HG03469 (cell line): ENCODE measurements around the gene SUZ12.
A peak's percentile ranks its signal among the peaks of the same experiment; 100 is the strongest.
"Not testable (repeated sequence)": the region's sequence is repeated elsewhere in the genome, so short reads cannot be mapped to it uniquely, and the experiment has no call there.

ENCODE experiments used
- ATAC-seq: cut with Tn5 transposase; IDR thresholded peaks from one replicate; pipeline ENCODE4 v1.9.1; 2021; ENCODE audit warnings: mild to moderate bottlenecking, moderate library complexity, moderate number of reproducible peaks; ENCODE audit not compliant: unreplicated experiment

Gene SUZ12

GRCh38 chr17:31936615-31937609, at the start of gene SUZ12:
SUZ12 (plus strand) TSS chr17:31937007; CDS start chr17:31937247, 240 bp downstream.
- ATAC-seq: peak; percentile 86

DNA sequence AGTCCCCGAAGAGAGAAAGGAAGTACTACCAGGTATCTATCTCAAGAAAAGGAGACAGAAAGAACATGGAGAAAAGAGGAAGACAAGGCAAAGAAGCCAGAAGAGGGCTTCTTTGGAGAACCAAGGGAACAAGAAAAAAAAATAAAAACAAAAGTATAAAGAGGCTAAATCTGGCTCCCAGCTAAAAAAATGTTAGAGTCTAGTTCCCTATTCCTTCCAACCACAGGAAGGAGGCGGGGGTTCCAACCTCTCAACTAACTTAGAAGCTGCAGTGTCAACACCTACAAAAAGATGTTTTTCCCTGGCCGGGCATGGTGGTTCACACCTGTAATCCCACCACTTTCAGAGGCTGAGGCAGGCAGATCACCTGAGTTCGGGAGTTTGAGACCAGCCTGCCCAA, 48.7 kb upstream of the SUZ12 start:
- ATAC-seq: no peak

GRCh38 chr17:31900877-31901276, 35.9 kb upstream of the SUZ12 start:
- ATAC-seq: no peak

DNA sequence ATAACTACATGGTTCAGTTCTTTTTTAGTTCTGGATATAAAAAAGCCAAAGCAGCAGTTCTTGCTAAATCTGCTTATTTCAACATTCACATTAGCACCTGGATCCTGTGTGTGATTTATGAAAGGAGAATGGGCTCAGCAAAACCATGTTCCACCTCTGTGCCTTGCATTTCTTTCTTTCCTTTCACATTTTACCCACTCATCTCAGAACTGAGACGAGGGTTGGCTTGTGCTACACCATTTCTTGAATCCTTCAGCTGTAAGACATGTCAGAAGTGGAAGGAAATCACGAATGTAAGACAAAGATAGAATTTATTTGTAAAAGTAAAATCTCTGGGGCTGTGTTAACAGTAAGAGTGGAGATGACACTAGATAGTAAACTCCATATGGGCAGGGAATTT, 34.1 kb upstream of the SUZ12 start:
- ATAC-seq: no peak

GRCh38 chr17:31903401-31903800, 33.4 kb upstream of the SUZ12 start:
- ATAC-seq: no peak

DNA sequence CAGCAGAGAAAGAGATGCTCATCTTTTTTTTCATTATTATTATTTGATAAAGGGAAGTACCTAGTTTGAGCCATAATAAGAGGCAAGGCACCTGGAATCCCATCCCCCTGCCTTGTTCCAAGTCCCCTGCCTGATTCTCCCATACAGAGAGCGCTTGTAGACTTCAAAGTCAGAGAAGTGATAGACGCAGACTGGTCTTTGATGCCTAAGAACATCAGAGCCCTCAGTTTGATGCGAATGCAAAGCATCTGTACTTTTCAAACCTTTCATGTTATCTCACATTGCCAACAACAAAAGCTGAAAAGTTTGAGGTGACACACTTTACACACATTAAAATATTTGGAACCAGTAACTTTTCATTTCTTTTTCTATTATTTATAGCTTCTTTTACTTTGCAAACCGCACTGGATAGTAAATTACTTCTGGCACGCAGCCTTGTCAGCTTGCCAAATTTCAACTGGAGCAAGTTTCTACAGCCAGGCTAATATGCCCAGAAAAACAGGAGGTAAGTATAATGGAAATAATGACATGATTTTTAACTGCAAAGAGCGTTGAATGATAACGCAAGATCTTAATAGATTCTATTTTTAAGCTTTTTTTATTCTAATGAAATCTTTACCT, 29.4 kb upstream of the SUZ12 start:
- no peak for ATAC-seq

DNA sequence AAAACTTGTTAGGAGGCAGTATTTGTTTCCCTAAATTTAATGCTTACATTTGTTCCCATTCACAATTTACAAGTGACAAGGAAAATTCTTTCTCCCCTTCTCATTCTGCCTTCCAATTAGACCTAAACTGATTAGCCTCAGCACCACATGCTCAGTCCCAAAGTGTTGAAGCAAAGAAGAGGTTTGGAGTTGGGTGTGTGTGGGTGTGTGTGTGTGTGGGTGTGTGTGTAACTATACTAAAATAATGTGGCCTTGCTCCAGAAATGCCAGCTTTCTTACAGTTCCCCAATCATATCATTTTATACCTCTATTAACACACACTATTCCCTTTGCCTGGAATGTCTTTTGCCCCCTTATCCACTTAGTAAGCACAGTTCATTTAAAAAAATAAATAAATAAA, 28.4 kb upstream of the SUZ12 start:
- ATAC-seq: no peak

DNA sequence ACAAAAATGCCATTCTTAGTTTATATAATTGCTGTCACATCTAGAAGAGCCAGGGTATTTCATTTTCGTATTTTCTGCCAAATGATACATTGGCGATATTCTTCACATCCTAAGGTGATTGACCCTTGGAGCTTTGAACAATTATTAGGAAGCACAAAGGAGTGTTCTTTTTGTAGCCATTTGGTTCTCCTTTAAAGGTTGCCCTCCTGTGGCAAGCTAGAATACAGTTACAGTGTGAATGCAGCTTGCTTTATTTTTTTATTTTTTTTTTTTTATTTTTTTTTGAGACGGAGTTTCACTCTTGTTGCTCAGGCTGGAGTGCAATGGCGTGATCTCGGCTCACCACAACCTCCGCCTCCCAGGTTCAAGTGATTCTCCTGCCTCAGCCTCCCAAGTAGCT, 24.1 kb upstream of the SUZ12 start:
- not testable (repeated sequence) for ATAC-seq

DNA sequence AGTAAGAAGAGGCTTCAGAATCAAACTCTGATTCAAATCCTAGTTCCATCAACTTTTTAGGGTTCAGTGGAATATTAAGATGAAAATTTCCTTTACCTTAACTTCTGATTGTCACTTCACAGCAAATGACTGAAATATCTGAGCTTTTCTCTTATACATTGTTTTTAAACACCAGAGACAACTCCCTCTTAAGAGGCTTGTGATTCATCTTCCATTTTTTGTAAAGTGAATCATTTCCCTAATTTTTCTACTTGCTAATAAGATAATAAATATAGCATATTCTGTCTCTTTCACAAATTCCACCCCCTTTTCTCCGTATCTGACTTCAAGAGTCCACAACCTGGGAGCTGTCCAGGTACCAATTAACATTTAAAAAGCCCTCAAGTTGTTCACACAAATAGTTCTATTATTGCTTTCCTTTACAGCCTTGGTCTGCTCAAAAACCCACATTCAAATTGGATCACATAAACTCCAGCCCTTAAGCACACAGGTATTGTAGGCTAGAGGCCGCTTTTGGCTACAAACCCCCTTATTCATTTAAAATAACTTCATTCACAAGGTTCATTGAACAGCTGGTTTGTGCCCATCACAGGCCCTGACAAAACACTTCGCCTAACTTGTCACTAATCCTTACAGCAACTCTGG, 21.2 kb upstream of the SUZ12 start:
- no peak for ATAC-seq

- no peak for ATAC-seq
Observed at GRCh38 chr17:31916491-31917064, 20.2 kb upstream of the SUZ12 start.

DNA sequence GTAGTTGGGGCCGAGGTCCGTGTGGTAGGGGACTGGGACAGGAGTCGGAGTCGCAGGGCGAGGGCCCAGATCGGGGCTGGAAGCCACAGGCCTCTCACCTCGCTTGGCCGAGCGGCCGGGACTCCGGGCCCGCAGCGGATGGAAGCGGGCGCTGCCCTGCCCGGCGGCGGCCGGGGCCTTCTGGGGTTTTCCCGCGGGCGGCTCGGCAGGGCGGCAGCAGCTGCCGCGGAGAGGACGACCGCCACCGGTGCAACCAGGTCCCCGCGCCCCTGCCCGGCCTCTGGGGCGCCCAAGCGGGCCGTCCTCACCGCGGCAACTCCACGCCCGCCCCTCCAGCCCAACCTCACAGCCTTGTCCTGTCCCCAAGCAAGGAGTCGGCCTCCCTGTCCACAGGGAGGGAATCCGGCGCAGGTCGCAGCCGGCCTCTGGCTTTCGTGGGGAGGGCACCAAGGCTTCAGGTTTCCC, 19.7 kb upstream of the SUZ12 start:
- ATAC-seq: no peak

DNA sequence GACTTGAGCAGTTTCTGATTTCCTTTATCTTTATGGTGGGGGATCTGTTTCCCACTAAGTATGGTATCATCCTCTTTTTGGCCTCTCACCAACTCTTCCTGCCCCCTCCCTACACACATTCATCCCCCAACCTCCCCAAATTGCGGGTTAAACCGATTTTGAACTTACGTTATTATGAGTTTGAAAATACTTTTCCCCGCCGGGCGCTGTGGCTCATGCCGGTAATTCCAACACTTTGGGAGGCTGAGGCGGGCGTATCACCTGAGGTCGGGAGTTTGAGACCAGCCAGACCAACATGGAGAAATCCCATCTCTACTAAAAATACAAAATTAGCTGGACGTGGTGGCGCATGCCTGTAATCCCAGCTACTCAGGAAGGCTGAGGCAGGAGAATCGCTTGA, 19.1 kb upstream of the SUZ12 start:
- not testable (repeated sequence) for ATAC-seq

DNA sequence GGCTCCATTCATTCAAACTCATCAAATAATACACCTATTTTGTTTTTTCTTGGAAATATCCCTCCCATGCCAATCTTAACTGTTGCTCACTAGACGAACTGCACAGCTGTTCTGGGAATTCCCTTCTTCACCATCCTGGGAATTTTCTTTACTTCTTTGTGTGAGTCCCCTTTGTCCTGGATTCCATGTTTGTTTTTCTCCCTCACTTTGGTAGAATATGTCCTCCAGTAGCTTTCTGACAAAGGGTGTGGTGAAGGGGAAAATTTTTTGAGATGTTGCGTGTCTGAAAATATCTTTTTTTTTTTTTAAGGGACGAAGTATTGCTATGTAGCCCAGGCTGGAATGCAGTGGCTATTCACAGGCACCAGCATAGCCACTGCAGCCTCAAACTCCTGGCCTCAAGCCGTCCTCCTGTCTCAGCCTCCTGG, 18.1 kb upstream of the SUZ12 start:
- ATAC-seq: no peak

DNA sequence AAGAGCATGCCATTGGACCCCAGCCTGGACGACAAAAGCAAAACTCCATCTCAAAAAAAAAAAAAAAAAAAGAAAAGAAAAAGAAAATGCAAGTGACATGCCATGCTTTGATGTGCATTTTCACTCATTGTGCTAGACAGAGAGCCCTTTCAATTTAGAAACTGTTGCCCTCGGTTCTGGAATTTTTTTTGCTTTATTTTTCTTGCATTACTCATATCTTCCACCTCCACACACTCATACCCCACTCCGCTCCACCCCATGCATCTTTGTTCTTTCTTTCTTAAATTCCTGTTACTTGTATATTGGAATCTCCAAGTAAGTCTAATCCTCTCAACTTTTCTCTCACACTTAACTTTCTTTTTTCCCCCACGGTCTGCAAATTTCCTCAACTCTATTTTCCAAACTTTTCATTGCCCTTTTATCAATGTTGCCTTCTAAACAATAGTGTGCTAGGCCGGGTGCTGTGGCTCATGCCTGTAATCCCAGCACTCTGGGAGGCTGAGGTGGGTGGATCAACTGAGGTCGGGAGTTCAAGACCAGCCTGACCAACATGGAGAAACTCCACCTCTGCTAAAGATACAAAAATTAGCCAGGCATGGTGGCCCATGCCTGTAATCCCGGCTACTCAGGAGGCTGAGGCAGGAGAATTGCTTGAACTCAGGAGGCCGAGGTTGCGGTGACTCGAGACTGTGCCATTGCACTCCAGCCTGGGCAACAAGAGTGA, 16.8 kb upstream of the SUZ12 start:
- ATAC-seq: no peak

- ATAC-seq: no peak
Observed at GRCh38 chr17:31926100-31926729, 10.6 kb upstream of the SUZ12 start.

DNA sequence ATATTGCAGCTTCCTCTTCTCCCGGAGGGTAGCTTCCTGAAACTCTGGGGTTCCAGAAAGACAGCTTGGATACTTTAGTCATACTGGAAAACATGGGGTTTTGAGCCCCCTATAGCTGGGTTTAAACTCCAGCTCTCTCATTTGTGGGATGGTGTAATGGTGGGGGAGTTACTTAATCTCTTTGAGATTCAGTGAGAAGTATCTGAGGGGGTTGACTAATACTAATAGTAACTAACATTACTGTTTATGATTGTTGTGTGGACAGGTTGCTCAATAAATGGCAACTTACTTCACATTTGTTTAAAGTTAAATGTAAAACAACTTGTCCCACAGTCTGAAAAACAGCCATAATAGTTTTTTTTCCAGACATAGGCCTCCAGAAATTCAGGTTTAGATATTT, 5.1 kb upstream of the SUZ12 start:
- ATAC-seq: no peak

GRCh38 chr17:31935512-31935911, 1.3 kb upstream of the SUZ12 start:
- no peak for ATAC-seq

DNA sequence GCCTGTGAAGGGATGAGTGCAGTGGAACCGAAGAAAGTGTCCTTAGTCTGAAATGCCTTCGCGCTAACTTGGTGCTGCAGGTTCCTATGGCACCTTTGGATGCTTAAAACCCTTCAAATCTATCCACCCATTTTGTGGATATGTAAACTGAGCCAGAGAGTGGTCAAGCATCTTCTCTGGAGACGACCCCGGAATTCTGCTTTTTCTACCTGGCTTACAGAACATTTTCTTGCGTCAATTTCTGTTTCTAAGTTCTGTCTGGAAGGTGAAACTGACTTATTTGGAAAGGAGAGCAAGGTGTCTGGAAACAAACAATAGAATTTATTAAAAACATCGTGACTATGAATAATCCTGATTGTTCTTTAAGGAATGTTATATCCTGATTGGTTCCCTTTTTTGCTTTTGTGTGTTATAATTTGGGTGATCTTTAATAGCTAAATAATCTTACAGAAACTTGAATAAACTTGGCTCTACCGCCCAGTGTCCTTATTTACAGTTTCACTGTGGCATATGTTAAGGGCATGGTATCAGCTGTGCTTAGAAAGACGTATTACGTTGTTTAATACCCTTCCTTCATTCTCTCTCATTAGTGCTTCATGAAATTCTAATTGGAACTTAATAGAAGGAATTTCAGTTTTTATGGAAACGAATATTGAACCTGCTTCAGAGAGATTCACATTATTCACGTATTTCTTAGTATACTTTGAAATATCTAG, 1.3 kb downstream of the SUZ12 start:
- not testable (repeated sequence) for ATAC-seq

DNA sequence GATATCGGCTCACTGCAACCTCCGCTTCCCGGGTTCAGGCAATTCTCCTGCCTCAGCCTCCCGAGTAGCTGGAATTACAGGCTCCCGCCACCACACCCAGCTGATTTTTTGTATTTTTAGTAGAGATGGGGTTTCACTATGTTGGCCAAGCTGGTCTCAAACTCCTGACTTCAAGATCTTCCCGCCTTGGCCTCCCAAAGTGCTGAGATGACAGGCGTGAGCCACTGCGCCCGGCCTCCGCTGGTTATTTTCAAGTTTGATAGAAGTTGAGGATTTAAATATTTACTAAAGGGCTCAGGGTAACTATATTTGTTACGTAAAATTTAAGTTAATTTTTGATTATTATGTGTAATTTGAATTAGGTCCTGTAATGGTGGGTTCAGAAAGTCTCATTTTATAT, 5.1 kb downstream of the SUZ12 start:
- ATAC-seq: not testable (repeated sequence)
